ENCODE measurements around the gene SEMA4A.
"Not testable (repeated sequence)": the region's sequence is repeated elsewhere in the genome, so short reads cannot be mapped to it uniquely, and the experiment has no call there.

The SEMA4A gene

DNA sequence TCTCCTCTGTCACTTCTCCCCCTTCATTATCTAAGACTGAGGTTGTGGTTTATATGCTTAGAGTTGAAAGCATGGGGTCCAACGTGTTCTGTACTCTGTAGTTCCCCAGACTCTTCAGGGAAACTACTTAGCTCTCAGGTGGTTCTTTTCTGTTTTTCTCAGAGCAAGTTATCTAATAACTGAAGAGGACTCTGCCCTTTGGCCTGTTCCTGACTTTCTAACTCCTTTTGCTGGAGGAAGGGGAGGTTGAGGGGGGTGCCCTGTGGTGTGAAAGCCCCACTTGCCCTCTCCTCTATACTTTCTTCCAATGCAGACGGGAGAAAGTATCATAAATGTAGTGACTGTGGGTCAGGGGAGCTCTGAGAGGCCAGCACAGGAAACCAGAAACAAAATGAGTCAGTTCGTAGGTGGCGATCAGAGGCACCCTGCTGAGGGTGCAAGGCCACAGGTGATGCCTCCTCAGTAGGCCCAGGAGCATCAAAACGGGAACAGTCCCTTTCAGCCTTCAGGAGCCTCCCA, 45.5 kb downstream of the SEMA4A start:
- DNase-seq, result no peak

- no peak for DNase-seq
Measured at GRCh38 chr1:156200044-156200443, 46.7 kb downstream of the SEMA4A start.

- DNase-seq, result peak in 1 of 2 experiments; percentile 4
Measured at GRCh38 chr1:156203331-156203730, 49.9 kb downstream of the SEMA4A start.

- DNase-seq, result no peak
Measured at GRCh38 chr1:156204686-156205085, 51.3 kb downstream of the SEMA4A start.

GRCh38 chr1:156211243-156211642, 57.9 kb downstream of the SEMA4A start:
- DNase-seq, result no peak

DNA sequence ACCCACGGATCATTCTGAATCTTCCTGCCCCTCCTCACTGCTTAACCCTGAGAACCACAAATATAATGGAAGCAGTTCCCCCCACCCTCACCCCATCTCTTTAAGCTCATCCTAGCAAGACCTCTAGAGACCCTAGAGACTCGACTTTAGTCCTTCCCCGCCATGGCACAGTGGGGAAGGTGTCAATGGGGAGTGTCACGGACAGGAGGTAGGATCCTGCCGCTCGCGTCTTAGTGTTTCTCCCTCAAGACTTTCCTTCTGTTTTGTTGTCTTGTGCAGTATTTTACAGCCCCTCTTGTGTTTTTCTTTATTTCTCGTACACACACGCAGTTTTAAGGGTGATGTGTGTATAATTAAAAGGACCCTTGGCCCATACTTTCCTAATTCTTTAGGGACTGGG, 58.7 kb downstream of the SEMA4A start:
- DNase-seq, result no peak

GRCh38 chr1:156212833-156213643, 59.7 kb downstream of the SEMA4A start, which contains the start of gene PMF1:
Gene PMF1, plus strand, starts transcription at chr1:156213007. Its CDS starts 9 bp downstream, at chr1:156213016.
- DNase-seq, result peak; percentile 75 to 87

- DNase-seq, result no peak
Measured at GRCh38 chr1:156213644-156213966, 60.2 kb downstream of the SEMA4A start.

- DNase-seq, result no peak
Measured at GRCh38 chr1:156214024-156214748, 60.8 kb downstream of the SEMA4A start.

DNA sequence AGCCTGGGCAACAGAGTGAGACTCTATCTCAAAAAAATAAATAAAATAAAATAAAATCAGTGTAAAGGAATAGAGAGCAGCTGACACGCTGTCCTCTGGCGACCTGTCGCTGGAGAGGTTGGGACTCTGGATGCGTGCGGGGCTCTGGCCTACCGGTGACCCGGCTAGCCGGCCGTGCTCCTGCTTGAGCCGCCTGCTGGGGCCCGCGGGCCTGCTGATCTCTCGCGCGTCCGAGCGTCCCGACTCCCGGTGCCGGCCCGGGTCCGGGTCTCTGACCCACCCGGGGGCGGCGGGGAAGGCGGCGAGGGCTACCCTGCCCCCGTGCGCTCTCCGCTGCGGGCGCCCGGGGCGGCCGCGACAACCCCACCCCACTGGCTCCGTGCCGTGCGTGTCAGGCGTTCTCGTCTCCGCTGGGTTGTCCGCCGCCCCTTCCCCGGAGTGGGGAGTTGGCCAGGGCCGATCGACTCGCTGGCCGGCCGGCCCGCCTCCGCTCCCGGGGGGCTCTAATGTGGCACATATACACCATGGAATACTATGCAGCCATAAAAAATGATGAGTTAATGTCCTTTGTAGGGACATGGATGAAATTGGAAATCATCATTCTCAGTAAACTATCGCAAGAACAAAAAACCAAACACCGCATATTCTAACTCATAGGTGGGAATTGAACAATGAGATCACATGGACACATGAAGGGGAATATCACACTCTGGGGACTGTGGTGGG, 63.1 kb downstream of the SEMA4A start:
- not testable (repeated sequence) for DNase-seq

DNA sequence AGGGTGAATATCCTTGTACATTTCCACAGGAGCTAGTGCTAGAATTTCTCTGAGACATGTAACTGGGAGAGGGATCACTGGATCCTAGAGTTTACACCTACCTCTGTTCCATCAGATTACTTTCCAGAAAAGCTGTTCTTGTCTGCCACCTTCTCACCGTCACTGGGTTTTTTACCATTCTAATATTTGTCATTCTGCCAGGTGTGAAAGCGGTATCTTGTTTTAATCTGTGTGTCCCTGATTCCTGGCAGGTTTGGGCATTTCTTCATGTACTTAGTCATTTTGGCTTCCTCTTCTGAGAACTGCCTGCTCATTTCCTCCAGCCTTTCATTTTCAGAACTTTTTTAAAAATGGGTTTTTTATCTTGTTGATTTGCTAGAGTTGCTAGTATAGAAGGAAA, 64.5 kb downstream of the SEMA4A start:
- no peak for DNase-seq

GRCh38 chr1:156220226-156220625, 66.8 kb downstream of the SEMA4A start:
- no peak for DNase-seq

GRCh38 chr1:156221986-156222692, 68.8 kb downstream of the SEMA4A start:
- DNase-seq, result no peak

- DNase-seq, result no peak
Measured at GRCh38 chr1:156225677-156226014, 72.3 kb downstream of the SEMA4A start.

- no peak for DNase-seq
Measured at GRCh38 chr1:156226116-156226538, 72.7 kb downstream of the SEMA4A start.

DNA sequence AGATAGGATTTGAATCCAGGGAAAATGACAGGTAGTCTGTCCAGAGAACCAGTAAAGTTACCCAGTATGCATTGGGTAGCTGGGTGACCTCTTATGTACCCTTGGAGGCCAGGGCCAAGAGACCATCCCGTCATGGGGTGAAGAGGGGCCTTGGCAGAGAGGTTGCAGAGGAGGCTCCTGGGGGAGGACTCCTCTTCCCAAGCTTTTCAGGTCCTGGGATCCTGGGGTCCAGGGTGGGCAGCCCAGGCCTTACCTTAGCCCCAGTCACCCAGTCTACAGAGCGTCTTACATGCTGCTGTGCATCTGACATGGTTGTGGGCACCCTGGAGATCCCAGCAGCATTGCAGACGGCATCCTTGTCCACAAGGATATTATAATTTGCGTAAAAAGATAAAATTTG, 73.4 kb downstream of the SEMA4A start:
- no peak for DNase-seq

All from SW 1271 (cell line).